Parathyroid adenoma (tissue), 2 donors: ENCODE results near the gene ZDHHC14.
"Not testable (repeated sequence)": the region's sequence is repeated elsewhere in the genome, so short reads cannot be mapped to it uniquely, and the experiment has no call there.

Source experiments
- H2AFZ ChIP-seq: fragments of 300-600 bp; sonication (generic); one replicate; pipeline ENCODE4 v1.7.0; 2017; ENCODE audit warnings: antibody characterized with exemption, mild to moderate bottlenecking
- H3K27ac ChIP-seq: fragments of 300-600 bp; sonication (generic); one replicate; pipeline ENCODE4 v1.7.0; 2017
- H3K27me3 ChIP-seq: fragments of 300-600 bp; sonication (generic); one replicate; pipeline ENCODE4 v1.7.0; 2017; ENCODE audit warnings: low read length; ENCODE audit not compliant: control insufficient read depth, insufficient read depth
- H3K36me3 ChIP-seq: fragments of 300-600 bp; sonication (generic); one replicate; pipeline ENCODE4 v1.7.0; 2017; ENCODE audit warnings: low read length; ENCODE audit not compliant: control insufficient read depth, insufficient read depth
- H3K4me1 ChIP-seq: fragments of 300-600 bp; sonication (generic); one replicate; pipeline ENCODE4 v1.7.0; 2017; ENCODE audit warnings: control low read depth
- H3K4me2 ChIP-seq: fragments of 300-600 bp; sonication (generic); one replicate; pipeline ENCODE4 v1.7.0; 2017; ENCODE audit warnings: low read length
- H3K4me3 ChIP-seq: fragments of 300-600 bp; sonication (generic); one replicate; pipeline ENCODE4 v1.7.0; 2017; ENCODE audit warnings: low read depth, low read length
- H3K79me2 ChIP-seq: fragments of 300-600 bp; sonication (generic); one replicate; pipeline ENCODE4 v1.7.0; 2017; ENCODE audit warnings: control low read depth
- H3K9ac ChIP-seq: fragments of 300-600 bp; sonication (generic); one replicate; pipeline ENCODE4 v1.7.0; 2017; ENCODE audit warnings: mild to moderate bottlenecking
- H3K9me3 ChIP-seq: fragments of 300-600 bp; sonication (generic); one replicate; pipeline ENCODE4 v1.7.0; 2017; ENCODE audit warnings: low read length; ENCODE audit not compliant: control insufficient read depth
- TF ChIP-seq, protein P1 (sequence below): fragments of 300-600 bp; sonication (generic); IDR thresholded peaks from one replicate; pipeline ENCODE4 v1.7.0; 2017; ENCODE audit warnings: antibody characterized with exemption, mild to moderate bottlenecking
- donor health status: primary hyperparathyroidism.

Gene ZDHHC14

DNA sequence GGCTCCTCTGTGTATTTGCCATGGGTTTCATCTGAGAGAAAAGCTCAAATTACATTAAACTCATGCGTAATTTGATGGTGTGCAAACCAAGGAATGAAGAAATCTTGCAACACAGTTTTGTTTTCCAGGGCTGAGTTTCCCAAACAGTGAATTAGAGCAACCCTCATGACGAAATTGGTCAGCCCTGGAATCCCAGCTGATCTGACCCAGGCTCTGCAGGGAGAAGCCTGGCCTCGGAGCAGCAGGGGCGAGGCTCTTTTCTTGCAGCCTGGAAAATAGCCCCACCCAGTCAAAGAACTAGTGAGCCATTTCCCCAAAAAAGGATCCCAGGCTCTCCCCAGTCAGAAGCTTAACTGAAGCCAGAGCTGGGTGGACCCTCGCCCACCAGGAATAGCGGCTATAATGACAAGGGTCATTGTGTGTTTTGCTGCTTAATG is 334.8 kb downstream of the ZDHHC14 start:
- H3K27ac ChIP-seq, result peak overlapping the region; percentile 56
- H3K9ac ChIP-seq, result no peak overlapping the region
- TF ChIP-seq, protein P1, sequence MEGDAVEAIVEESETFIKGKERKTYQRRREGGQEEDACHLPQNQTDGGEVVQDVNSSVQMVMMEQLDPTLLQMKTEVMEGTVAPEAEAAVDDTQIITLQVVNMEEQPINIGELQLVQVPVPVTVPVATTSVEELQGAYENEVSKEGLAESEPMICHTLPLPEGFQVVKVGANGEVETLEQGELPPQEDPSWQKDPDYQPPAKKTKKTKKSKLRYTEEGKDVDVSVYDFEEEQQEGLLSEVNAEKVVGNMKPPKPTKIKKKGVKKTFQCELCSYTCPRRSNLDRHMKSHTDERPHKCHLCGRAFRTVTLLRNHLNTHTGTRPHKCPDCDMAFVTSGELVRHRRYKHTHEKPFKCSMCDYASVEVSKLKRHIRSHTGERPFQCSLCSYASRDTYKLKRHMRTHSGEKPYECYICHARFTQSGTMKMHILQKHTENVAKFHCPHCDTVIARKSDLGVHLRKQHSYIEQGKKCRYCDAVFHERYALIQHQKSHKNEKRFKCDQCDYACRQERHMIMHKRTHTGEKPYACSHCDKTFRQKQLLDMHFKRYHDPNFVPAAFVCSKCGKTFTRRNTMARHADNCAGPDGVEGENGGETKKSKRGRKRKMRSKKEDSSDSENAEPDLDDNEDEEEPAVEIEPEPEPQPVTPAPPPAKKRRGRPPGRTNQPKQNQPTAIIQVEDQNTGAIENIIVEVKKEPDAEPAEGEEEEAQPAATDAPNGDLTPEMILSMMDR, result no peak

DNA sequence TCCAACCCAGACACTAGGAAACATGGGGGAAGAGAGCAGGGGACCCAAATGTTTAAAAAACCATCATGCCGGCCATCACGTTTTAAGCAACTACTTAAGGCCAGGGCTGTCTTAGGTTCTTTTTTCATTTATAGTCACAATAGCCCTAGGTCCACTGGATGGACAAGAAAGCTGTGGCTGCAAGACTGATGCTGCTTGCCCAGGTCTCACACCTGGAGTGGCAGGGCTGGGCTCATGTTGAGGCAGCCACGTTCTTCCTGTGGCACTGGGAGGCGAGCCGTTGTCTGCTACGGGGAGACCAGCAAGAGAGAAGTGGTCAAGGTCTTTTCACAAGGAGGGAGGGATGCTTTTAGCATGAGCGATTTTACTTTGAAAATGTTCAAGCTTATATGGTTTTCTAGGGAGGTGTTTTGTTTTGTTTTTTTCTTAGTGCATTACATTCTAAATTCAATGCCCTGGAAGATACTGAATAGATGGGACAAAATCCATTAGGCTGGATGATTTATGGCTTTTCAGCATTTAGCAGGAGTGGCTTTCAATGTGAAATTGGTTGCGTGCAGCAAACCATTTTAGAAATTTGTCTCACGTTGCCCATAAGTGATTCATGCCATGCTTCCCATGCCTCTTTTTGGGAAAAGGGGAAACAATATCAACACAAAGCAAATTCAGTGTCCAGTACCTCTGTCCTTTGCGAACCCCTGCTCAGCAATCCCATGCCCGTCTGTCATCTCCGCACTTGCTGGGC is 335.4 kb downstream of the ZDHHC14 start:
- no peak overlapping the region for H2AFZ ChIP-seq
- H3K79me2 ChIP-seq, result no peaks in the 10 kb centered on the region
- no peak overlapping the region for H3K4me3 ChIP-seq
- H3K9ac ChIP-seq, result no peak overlapping the region
- peaks cover 8% of the 10 kb centered on the region for H3K4me1 ChIP-seq
- H3K36me3 ChIP-seq, result no peaks in the 10 kb centered on the region
- no peak overlapping the region for H3K4me2 ChIP-seq
- TF ChIP-seq, protein P1, result no peak
- no peaks in the 10 kb centered on the region for H3K27me3 ChIP-seq
- no peaks in the 10 kb centered on the region for H3K9me3 ChIP-seq
- H3K27ac ChIP-seq, result peak overlapping the region; percentile 56

More for the DNA sequence above, 334.8 kb downstream of the ZDHHC14 start:
- H3K4me3 ChIP-seq, result no peak overlapping the region
- H3K36me3 ChIP-seq, result no peaks in the 10 kb centered on the region
- peaks cover 8% of the 10 kb centered on the region for H3K4me1 ChIP-seq
- H3K9me3 ChIP-seq, result no peaks in the 10 kb centered on the region
- no peaks in the 10 kb centered on the region for H3K79me2 ChIP-seq
- no peak overlapping the region for H3K4me2 ChIP-seq
- H3K27me3 ChIP-seq, result no peaks in the 10 kb centered on the region
- no peak overlapping the region for H2AFZ ChIP-seq

GRCh38 chr6:157717340-157717748 is 336.4 kb downstream of the ZDHHC14 start:
- Histone ChIP-seq H3K9me3 (no peaks in the 10 kb centered on the region), H3K4me1 (peaks cover 8% of the 10 kb centered on the region), H3K27ac (no peak overlapping the region), H3K79me2 (no peaks in the 10 kb centered on the region), H3K27me3 (no peaks in the 10 kb centered on the region), H3K36me3 (no peaks in the 10 kb centered on the region), H2AFZ (no peak overlapping the region), H3K4me2 (no peak overlapping the region), H3K9ac (no peak overlapping the region), H3K4me3 (no peak overlapping the region)
- TF ChIP-seq, protein P1, result no peak

- Histone ChIP-seq H2AFZ (no peak overlapping the region), H3K9me3 (no peaks in the 10 kb centered on the region), H3K9ac (no peak overlapping the region), H3K4me3 (no peak overlapping the region), H3K36me3 (no peaks in the 10 kb centered on the region), H3K4me2 (no peak overlapping the region), H3K79me2 (no peaks in the 10 kb centered on the region), H3K27ac (no peak overlapping the region), H3K4me1 (peaks cover 8% of the 10 kb centered on the region), H3K27me3 (no peaks in the 10 kb centered on the region)
- TF ChIP-seq, protein P1, result no peak
Measured at GRCh38 chr6:157718503-157719187, 337.7 kb downstream of the ZDHHC14 start.

GRCh38 chr6:157720964-157721363 is 340.0 kb downstream of the ZDHHC14 start:
- H3K27ac ChIP-seq, H3K4me1 ChIP-seq, H3K79me2 ChIP-seq, H3K27me3 ChIP-seq, H3K4me3 ChIP-seq, H3K9ac ChIP-seq, H2AFZ ChIP-seq, H3K36me3 ChIP-seq, H3K4me2 ChIP-seq, H3K9me3 ChIP-seq: not testable (repeated sequence)
